ENCODE measurements around the gene ITGAV.

DNA sequence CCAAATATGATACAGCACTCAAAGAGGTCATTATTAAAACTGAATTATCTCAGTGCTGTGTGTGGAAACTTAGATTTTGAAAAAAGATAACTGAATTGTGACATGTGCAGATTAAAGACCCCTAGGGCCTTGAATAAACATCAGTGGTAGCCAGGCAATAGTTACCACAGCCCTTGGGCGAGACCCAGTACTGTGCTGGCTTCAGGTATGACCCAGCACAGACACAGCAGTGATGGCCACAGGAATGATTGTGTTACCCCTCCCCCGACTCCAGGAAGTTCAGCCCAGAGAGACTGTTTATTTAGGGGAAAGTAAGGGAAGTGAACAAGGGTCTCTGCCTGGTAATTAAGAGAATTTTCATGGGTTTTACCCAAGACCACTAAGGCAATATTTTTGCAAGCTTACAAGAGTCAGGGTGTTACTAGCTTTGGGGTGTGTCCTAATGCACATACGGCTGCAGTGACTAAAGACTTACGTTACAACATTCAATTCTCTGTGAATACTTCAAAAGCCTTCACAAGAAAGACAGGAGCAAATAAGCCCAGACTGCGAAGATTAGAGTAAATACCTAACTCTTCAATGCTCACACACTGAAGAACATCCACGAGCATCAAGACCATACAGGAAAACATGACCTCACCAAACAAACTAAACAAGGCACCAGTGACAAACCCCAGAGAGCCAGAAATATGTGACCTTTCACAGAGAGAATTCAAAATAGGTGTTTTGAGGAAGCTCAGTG lies 28.2 kb upstream of the ITGAV start:
- TF ChIP-seq, protein P1, sequence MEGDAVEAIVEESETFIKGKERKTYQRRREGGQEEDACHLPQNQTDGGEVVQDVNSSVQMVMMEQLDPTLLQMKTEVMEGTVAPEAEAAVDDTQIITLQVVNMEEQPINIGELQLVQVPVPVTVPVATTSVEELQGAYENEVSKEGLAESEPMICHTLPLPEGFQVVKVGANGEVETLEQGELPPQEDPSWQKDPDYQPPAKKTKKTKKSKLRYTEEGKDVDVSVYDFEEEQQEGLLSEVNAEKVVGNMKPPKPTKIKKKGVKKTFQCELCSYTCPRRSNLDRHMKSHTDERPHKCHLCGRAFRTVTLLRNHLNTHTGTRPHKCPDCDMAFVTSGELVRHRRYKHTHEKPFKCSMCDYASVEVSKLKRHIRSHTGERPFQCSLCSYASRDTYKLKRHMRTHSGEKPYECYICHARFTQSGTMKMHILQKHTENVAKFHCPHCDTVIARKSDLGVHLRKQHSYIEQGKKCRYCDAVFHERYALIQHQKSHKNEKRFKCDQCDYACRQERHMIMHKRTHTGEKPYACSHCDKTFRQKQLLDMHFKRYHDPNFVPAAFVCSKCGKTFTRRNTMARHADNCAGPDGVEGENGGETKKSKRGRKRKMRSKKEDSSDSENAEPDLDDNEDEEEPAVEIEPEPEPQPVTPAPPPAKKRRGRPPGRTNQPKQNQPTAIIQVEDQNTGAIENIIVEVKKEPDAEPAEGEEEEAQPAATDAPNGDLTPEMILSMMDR (IDR thresholded peaks at IDR 0.05) = no peak
- no peak for TF ChIP-seq POLR2A (IDR thresholded peaks at IDR 0.05)

All from lower leg skin (tissue), 3 donors.